Smooth muscle cell (in vitro differentiated cells): ENCODE measurements around the gene CEMIP. TPM values are rescaled to one million over a fixed set of nuclear protein-coding genes. Genes with fewer than 3 reads are reported as not detected.

ENCODE experiments used
- DNase-seq: peaks from one replicate; lab custom pipeline; 2025; ENCODE audit not compliant: unreplicated experiment; lab: John Stamatoyannopoulos, UW
- H2AFZ ChIP-seq: fragments of 200-600 bp; sonication (generic); 2 replicates; pipeline ENCODE4 v1.6.0; 2016; ENCODE audit warnings: antibody characterized with exemption, low read depth, mild to moderate bottlenecking
- H3F3A ChIP-seq: fragments of 200-600 bp; sonication (generic); 2 replicates; pipeline ENCODE4 v1.6.0; 2017; ENCODE audit warnings: antibody characterized with exemption, low read depth
- H3K27ac ChIP-seq: fragments of 200-600 bp; sonication (generic); 2 replicates; pipeline ENCODE4 v1.5.1; 2016; ENCODE audit warnings: low read depth, mild to moderate bottlenecking
- H3K27me3 ChIP-seq: fragments of 200-600 bp; sonication (generic); 2 replicates; pipeline ENCODE4 v1.6.1; 2016; ENCODE audit warnings: low read depth, mild to moderate bottlenecking
- H3K36me3 ChIP-seq: fragments of 200-600 bp; sonication (generic); 2 replicates; pipeline ENCODE4 v1.5.1; 2016; ENCODE audit warnings: low read depth
- H3K4me1 ChIP-seq: fragments of 200-600 bp; sonication (generic); 2 replicates; pipeline ENCODE4 v1.5.1; 2016; ENCODE audit warnings: low read depth
- H3K4me2 ChIP-seq: fragments of 200-600 bp; sonication (generic); 2 replicates; pipeline ENCODE4 v1.6.0; 2016; ENCODE audit warnings: mild to moderate bottlenecking
- H3K4me3 ChIP-seq: fragments of 200-600 bp; sonication (generic); 2 replicates; pipeline ENCODE4 v1.5.1; 2016; ENCODE audit warnings: mild to moderate bottlenecking
- H3K79me2 ChIP-seq: fragments of 200-600 bp; sonication (generic); 2 replicates; pipeline ENCODE4 v1.6.0; 2016; ENCODE audit warnings: low read depth, mild to moderate bottlenecking
- H3K9ac ChIP-seq: fragments of 200-600 bp; sonication (generic); 2 replicates; pipeline ENCODE4 v1.6.0; 2016; ENCODE audit warnings: low read depth
- H3K9me3 ChIP-seq: fragments of 200-600 bp; sonication (generic); replicated peaks from 2 replicates; pipeline ENCODE4 v1.5.1; 2016; ENCODE audit warnings: low read depth
- H4K20me1 ChIP-seq: fragments of 200-600 bp; sonication (generic); 2 replicates; pipeline ENCODE4 v1.6.0; 2016; ENCODE audit warnings: low read depth
- WGBS: methylation state at CpG from one replicate; pipeline ENCODE4 v1.1.7; 2016; ENCODE audit warnings: low lambda C conversion rate; 5-methylcytosine and 5-hydroxymethylcytosine counted together
- polyA plus RNA-seq: library from polyadenylated mRNA; unstranded; fragments of >200 nt; fragmentation: Nextera tagmentation; extraction: Ambion mirVana; gene quantifications from 2 replicates; pipeline ENCODE4 v1.2.1, GENCODE V29; 2016
- total RNA-seq: library from RNA; depleted of rRNA; stranded (reverse); fragments of >200 nt; gene quantifications from 2 replicates; pipeline ENCODE4 v1.2.3, GENCODE V29; 2014
- TF ChIP-seq, protein P1 (sequence below): fragments of 200-600 bp; sonication (generic); IDR thresholded peaks from 2 replicates; pipeline ENCODE4 v1.5.1; 2017; ENCODE audit warnings: borderline replicate concordance, mild to moderate bottlenecking, antibody characterized with exemption; ENCODE audit not compliant: insufficient read depth, poor library complexity, severe bottlenecking

Gene CEMIP
- total and polyA plus RNA-seq, 2 experiments from 2014 or later: 1.9 TPM

DNA sequence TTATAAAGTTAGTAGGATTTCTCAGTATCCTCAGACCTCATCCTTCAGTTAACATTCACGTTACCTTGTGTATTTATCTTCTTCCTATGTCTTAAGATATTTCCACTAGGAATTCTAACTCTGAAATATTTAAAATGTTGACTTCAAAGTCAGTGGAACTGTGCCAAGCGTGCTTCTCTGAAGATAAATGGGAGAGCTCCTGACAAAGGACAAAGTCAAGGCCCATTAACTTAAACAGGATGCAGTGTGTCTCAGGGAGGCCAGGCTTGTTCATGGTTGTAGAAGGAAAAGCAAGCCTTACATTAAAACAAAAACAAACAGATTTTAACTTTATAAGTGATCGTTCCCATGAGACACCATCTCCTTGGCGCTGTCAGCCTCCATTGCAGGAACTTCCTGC, 42.6 kb upstream of the CEMIP start:
- Histone ChIP-seq H4K20me1 (peaks cover 12% of the 10 kb centered on the region), H3K4me3 (no peak overlapping the region), H3K27me3 (no peaks in the 10 kb centered on the region), H2AFZ (no peak overlapping the region), H3K9ac (no peak overlapping the region), H3K27ac (no peak overlapping the region), H3K79me2 (no peaks in the 10 kb centered on the region), H3K4me1 (no peaks in the 10 kb centered on the region), H3K9me3 (no peaks in the 10 kb centered on the region), H3F3A (no peaks in the 10 kb centered on the region), H3K4me2 (no peak overlapping the region), H3K36me3 (no peaks in the 10 kb centered on the region)
- DNase-seq: no peak
- WGBS: 87% methylated on average over 4 of the region's 4 CpGs
- TF ChIP-seq, protein P1, sequence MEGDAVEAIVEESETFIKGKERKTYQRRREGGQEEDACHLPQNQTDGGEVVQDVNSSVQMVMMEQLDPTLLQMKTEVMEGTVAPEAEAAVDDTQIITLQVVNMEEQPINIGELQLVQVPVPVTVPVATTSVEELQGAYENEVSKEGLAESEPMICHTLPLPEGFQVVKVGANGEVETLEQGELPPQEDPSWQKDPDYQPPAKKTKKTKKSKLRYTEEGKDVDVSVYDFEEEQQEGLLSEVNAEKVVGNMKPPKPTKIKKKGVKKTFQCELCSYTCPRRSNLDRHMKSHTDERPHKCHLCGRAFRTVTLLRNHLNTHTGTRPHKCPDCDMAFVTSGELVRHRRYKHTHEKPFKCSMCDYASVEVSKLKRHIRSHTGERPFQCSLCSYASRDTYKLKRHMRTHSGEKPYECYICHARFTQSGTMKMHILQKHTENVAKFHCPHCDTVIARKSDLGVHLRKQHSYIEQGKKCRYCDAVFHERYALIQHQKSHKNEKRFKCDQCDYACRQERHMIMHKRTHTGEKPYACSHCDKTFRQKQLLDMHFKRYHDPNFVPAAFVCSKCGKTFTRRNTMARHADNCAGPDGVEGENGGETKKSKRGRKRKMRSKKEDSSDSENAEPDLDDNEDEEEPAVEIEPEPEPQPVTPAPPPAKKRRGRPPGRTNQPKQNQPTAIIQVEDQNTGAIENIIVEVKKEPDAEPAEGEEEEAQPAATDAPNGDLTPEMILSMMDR: no peak

DNA sequence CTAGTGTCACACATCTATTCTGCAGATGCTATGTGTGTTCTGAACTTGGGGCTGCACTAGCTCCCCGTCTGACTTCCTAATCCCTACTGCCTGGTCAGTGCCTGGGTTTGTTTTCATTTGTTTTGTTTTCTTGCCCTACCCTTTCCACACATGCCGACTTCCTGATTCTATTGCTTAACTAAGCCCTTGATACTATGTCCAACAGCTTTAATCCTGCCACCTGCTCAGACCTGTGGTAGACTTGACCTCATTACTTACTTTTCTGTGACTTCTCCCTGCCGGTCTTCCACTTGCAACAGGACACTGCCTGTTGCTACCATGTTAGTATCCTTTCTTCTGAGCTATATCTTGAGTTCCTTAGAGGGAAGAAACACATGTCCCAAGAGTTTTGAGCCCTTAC, 39.3 kb upstream of the CEMIP start:
- Histone ChIP-seq H3K9ac (no peak overlapping the region), H3K4me2 (no peak overlapping the region), H3K9me3 (no peaks in the 10 kb centered on the region), H3K4me3 (no peak overlapping the region), H3K27ac (no peak overlapping the region), H2AFZ (no peak overlapping the region), H3K4me1 (peaks cover 15% of the 10 kb centered on the region), H4K20me1 (no peaks in the 10 kb centered on the region), H3K79me2 (no peaks in the 10 kb centered on the region), H3K36me3 (no peaks in the 10 kb centered on the region), H3F3A (peaks cover 1% of the 10 kb centered on the region), H3K27me3 (no peaks in the 10 kb centered on the region)
- 90% methylated on average over 3 of the region's 3 CpGs for WGBS
- DNase-seq: no peak
- TF ChIP-seq, protein P1: no peak

DNA sequence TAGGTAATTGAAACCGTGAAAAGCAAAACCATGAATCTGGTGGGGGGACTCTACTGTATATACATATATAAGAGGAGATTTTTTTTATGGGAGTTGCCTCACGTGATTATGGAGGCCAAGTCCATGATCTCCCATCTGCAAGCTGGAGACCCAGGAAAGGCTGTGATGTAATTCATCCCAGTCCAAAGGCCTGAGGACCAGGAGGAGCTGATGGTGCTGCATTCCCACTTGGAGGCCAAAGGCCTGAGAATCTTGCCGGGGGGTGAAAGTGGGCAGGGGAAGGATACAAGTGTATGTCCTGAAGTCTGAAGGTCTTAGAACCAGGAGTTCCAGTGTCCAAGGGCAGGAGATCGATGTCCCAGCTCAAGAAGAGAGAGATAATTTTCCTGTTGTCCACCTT, 37.1 kb upstream of the CEMIP start:
- DNase-seq: no peak
- Histone ChIP-seq H3K79me2 (no peaks in the 10 kb centered on the region), H3K4me3 (no peak overlapping the region), H3K9ac (no peak overlapping the region), H3K9me3 (no peaks in the 10 kb centered on the region), H4K20me1 (peaks cover under 1% of the 10 kb centered on the region), H3K27me3 (no peaks in the 10 kb centered on the region), H2AFZ (no peak overlapping the region), H3K4me2 (no peak overlapping the region), H3K4me1 (peaks cover 18% of the 10 kb centered on the region), H3F3A (peaks cover 4% of the 10 kb centered on the region), H3K36me3 (no peaks in the 10 kb centered on the region), H3K27ac (no peak overlapping the region)
- TF ChIP-seq, protein P1: no peak
- WGBS: 96% methylated on average over 4 of the region's 4 CpGs

DNA sequence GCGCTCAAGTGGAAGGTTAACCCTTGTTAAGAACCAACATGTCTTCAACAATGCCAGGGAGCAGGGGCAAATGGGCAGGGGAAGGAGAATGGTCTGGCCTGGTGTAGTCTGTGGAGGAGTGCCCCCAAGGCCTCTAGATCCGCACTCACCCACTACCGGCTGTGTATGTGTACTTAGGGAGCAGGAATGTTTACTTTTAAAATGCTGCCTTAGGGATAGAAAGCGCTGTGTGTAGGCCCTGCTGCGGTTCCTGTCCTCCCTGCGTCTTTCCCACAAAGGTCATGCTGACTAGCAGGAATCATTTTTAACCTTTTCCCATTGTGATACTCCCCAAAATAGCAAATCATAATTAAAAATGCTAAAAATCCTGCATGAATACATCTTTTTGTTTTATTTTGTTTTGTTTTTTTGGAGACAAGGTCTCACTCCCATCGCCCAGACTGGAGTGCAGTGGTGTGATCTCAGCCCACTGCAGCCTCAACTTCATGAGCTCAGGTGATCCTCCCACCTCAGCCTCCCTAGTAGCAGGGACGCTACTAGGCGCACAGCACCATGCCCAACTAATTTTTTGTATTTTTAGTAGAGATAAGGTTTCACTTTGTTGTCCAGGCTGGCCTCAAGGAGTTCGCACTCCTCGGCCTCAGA, 35.9 kb upstream of the CEMIP start:
- H3K79me2 ChIP-seq: no peaks in the 10 kb centered on the region
- H3K4me1 ChIP-seq: peaks cover 18% of the 10 kb centered on the region
- no peak for DNase-seq
- no peaks in the 10 kb centered on the region for H3K36me3 ChIP-seq
- no peak overlapping the region for H3K27ac ChIP-seq
- no peak overlapping the region for H3K9ac ChIP-seq
- 77% methylated on average over 11 of the region's 11 CpGs for WGBS
- H2AFZ ChIP-seq: no peak overlapping the region
- no peak overlapping the region for H3K4me3 ChIP-seq
- TF ChIP-seq, protein P1: no peak
- no peaks in the 10 kb centered on the region for H3K27me3 ChIP-seq
- H3K4me2 ChIP-seq: no peak overlapping the region
- H3F3A ChIP-seq: peaks cover 4% of the 10 kb centered on the region
- peaks cover 10% of the 10 kb centered on the region for H4K20me1 ChIP-seq
- no peaks in the 10 kb centered on the region for H3K9me3 ChIP-seq
